SK-N-SH (cell line): ENCODE results near the gene TLE1.

Experiments used
- CTCF ChIP-seq: fragments of 200-600 bp; sonication (generic); IDR thresholded peaks from 2 replicates; pipeline ENCODE4 v1.6.1; 2017; ENCODE audit warnings: antibody characterized with exemption, mild to moderate bottlenecking, moderate library complexity
- EZH2phosphoT487 ChIP-seq: fragments of 200-600 bp; sonication (generic); IDR thresholded peaks from 2 replicates; pipeline ENCODE4 v1.6.1; 2017; ENCODE audit warnings: low read depth, mixed run types, mild to moderate bottlenecking, antibody characterized with exemption, moderate library complexity, borderline replicate concordance
- FOXM1 ChIP-seq: IDR thresholded peaks from 2 replicates; pipeline ENCODE4 v1.4.0; 2012; ENCODE audit warnings: low read depth, mild to moderate bottlenecking
- TEAD4 ChIP-seq: IDR thresholded peaks from 2 replicates; pipeline ENCODE4 v1.4.0; 2012; ENCODE audit warnings: mild to moderate bottlenecking, borderline replicate concordance; ENCODE audit not compliant: insufficient read depth
- TF ChIP-seq, protein P1 (sequence below): IDR thresholded peaks from 2 replicates; pipeline ENCODE4 v1.6.1; 2012; ENCODE audit warnings: mild to moderate bottlenecking, low read depth, low read length, moderate library complexity

- no peak for TF ChIP-seq TEAD4
- TF ChIP-seq CTCF: no peak
- TF ChIP-seq FOXM1: no peak
- no peak for TF ChIP-seq EZH2phosphoT487
- TF ChIP-seq, protein P1, sequence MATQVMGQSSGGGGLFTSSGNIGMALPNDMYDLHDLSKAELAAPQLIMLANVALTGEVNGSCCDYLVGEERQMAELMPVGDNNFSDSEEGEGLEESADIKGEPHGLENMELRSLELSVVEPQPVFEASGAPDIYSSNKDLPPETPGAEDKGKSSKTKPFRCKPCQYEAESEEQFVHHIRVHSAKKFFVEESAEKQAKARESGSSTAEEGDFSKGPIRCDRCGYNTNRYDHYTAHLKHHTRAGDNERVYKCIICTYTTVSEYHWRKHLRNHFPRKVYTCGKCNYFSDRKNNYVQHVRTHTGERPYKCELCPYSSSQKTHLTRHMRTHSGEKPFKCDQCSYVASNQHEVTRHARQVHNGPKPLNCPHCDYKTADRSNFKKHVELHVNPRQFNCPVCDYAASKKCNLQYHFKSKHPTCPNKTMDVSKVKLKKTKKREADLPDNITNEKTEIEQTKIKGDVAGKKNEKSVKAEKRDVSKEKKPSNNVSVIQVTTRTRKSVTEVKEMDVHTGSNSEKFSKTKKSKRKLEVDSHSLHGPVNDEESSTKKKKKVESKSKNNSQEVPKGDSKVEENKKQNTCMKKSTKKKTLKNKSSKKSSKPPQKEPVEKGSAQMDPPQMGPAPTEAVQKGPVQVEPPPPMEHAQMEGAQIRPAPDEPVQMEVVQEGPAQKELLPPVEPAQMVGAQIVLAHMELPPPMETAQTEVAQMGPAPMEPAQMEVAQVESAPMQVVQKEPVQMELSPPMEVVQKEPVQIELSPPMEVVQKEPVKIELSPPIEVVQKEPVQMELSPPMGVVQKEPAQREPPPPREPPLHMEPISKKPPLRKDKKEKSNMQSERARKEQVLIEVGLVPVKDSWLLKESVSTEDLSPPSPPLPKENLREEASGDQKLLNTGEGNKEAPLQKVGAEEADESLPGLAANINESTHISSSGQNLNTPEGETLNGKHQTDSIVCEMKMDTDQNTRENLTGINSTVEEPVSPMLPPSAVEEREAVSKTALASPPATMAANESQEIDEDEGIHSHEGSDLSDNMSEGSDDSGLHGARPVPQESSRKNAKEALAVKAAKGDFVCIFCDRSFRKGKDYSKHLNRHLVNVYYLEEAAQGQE: no peak
Measured at GRCh38 chr9:81722277-81722676, 32.9 kb upstream of the TLE1 start.
